ENCODE measurements around the gene CSK.

- TF ChIP-seq, protein P1, sequence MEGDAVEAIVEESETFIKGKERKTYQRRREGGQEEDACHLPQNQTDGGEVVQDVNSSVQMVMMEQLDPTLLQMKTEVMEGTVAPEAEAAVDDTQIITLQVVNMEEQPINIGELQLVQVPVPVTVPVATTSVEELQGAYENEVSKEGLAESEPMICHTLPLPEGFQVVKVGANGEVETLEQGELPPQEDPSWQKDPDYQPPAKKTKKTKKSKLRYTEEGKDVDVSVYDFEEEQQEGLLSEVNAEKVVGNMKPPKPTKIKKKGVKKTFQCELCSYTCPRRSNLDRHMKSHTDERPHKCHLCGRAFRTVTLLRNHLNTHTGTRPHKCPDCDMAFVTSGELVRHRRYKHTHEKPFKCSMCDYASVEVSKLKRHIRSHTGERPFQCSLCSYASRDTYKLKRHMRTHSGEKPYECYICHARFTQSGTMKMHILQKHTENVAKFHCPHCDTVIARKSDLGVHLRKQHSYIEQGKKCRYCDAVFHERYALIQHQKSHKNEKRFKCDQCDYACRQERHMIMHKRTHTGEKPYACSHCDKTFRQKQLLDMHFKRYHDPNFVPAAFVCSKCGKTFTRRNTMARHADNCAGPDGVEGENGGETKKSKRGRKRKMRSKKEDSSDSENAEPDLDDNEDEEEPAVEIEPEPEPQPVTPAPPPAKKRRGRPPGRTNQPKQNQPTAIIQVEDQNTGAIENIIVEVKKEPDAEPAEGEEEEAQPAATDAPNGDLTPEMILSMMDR (conservative IDR thresholded peaks at IDR 0.05 in 1 of 2, IDR thresholded peaks at IDR 0.05 in 1 of 2; ENCODE audit: extremely low read depth in 1 of 2, insufficient read depth in 1 of 2, low read depth in 1 of 2, low read length in 2 of 2): no peak
- TF ChIP-seq EZH2 (IDR thresholded peaks at IDR 0.05; ENCODE audit: borderline replicate concordance, low read length): no peak
Observed at GRCh38 chr15:74823324-74823723, 41.4 kb downstream of the CSK start.

Measured in mammary epithelial cell (primary cell).